T47D (cell line): ENCODE results near the gene CARD14.

Source experiments
- DNase-seq, 2 experiments: peaks; one replicate each; pipeline versions ENCODE4 v3.0.0 to v3.0.0-alpha.2; 2011 to 2012; ENCODE audit warnings: low read depth in 1 of 2, low spot score in 1 of 2
- JUND ChIP-seq: IDR thresholded peaks from 2 replicates; pipeline ENCODE4 v1.6.1; 2012; ENCODE audit warnings: low read depth
- in situ Hi-C: cut with HindIII; loops from 2 replicates; pipeline ENCODE4 v1.10.0; 2016; ENCODE audit warnings: low sequenced_read_pairs, low pct_unique_long_range_greater_than_20kb

CARD14 gene

DNA sequence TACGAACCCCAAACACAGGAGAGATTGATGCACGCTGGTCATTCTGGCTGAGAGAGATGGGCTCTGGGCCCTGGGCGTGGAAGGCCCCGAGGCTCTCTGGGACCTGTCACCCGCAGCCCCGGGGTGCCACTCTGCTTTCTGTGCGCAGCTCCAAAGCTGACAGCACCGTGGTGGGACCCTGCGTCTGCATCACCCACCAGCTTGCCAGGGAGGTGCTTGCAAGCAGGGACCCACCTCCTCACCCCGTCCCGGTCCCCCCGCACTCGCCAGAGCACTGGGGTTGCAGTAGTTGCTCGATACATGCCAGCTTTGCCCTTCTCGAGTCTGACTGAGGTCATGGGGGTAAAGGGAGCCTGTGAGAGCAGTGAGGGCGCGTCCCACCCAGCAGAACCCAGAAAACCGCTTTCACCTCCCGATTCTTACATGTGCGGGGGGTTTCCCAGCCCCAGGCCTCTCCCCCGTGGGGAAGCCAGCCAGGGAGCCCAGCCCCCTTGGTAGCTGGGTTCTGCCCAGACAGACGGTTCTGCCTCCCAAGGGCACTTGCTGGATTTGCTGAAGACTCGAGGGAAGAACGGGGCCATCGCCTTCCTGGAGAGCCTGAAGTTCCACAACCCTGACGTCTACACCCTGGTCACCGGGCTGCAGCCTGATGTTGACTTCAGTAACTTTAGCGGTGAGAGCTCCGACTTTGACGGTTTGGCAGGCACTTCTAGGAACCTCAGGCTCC is 12.5 kb downstream of the CARD14 start:
- no peak for TF ChIP-seq JUND
- in situ Hi-C loops, result no loop called here
- DNase-seq, result no peak

GRCh38 chr17:80182845-80183223 is 13.0 kb downstream of the CARD14 start:
- in situ Hi-C loops, result no loop called here
- DNase-seq, result no peak
- TF ChIP-seq JUND, result no peak

DNA sequence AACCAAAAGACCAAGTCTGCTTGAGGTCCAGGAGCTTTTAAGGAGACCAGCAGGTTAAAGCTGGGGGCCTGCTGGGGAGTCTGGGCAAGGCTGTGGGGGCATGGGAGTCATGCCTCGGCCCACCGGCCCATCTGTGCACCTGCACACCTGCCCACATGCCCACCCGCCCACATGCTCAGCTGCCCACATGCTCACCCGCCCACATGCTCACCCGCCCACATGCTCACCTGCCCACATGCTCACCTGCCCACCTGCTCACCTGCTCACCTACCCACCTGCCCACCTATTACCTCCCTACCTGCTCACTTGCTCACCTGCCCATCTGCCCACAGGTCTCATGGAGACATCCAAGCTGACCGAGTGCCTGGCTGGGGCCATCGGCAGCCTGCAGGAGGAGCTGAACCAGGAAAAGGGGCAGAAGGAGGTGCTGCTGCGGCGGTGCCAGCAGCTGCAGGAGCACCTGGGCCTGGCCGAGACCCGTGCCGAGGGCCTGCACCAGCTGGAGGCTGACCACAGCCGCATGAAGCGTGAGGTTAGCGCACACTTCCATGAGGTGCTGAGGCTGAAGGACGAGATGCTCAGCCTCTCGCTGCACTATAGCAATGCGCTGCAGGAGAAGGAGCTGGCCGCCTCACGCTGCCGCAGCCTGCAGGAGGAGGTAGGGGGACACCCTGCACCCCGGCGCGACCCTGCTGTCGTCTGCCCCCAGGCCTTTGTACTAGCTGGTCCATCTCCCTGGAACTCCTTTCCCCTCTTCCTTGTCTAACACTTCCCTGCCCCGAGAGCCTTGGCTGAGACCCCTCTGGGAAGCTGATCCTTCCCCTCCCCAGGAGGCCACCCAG is 14.0 kb downstream of the CARD14 start:
- in situ Hi-C loops, result no loop called here
- no peak for DNase-seq
- TF ChIP-seq JUND, result no peak

DNA sequence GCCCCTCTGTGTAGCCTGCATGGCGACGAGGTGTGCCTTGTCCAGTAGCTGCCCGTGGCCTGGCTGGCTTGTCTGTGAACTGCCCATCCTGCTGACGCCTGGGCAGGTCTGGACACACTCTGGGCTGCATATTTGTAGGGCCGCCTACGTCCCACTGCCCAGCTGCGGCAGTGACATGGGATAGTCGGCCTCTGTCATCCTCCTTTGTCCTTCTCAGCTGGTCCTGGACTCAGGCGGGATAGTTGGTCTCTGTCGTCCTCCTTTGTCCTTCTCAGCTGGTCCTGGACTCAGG is 14.5 kb downstream of the CARD14 start:
- in situ Hi-C loops, result no loop called here
- TF ChIP-seq JUND, result no peak
- no peak for DNase-seq

DNA sequence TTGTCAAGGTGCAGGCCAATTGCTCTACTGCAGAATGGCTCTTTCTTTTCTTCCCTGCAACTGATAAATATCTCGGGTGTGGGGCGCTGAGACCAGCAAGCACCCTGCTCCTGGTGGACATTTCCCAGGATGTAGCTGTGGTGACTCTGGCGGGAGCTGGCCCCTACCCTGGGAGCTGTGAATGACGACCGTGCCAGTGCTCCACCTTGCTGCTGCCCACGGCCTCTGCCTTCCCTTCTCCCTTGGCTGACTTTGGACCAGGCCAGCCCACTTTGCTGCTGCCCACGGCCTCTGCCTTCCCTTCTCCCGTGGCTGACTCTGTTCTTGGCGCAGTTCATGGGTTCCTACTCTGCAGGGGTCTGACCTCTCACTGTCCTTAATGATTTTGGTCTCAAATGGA is 16.1 kb downstream of the CARD14 start:
- in situ Hi-C loops, result no loop called here
- no peak for DNase-seq
- TF ChIP-seq JUND, result no peak

DNA sequence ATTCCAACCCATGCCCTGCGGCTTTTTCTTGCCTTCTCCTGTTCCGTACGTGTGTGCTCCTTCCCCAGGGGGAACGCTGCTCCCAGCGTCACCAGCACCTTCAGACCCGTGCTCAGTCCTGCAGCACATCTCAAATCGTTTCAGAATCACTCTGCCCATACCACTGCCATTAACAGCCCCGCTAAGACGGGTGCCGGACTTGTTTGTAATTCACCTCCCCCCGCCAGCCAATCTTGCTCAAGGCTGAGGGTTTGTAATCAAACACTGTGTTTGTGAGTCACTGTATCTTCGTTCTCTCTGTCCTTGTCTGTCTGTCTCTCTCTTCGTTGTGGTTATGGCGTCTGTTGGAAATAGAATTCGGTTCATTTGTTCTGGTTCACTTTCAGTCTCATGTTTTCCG is 17.3 kb downstream of the CARD14 start:
- in situ Hi-C loops, result no loop called here
- no peak for TF ChIP-seq JUND
- no peak for DNase-seq

GRCh38 chr17:80187515-80187941 is 17.7 kb downstream of the CARD14 start:
- TF ChIP-seq JUND, result no peak
- in situ Hi-C loops, result no loop called here
- DNase-seq, result no peak

- TF ChIP-seq JUND, result no peak
- in situ Hi-C loops, result no loop called here
- DNase-seq, result no peak
Measured at GRCh38 chr17:80189611-80190010, 19.8 kb downstream of the CARD14 start.

DNA sequence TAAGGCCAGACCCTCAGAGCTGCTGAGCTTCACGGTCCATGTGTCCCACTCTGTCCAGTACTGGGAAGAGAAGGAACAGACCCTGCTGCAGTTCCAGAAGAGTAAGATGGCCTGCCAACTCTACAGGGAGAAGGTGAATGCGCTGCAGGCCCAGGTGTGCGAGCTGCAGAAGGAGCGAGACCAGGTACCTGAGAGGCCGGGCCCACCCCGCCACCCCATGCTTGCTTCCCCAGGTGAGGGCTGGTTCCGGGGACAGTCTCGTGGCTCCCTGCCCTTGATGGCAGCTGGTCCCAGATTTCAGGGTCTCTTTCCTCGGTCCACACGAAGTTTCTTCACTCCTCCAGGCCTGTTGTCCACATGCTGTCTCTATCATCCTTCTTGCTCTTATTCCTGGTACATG is 20.9 kb downstream of the CARD14 start:
- no peak for TF ChIP-seq JUND
- in situ Hi-C loops, result no loop called here
- DNase-seq, result no peak

DNA sequence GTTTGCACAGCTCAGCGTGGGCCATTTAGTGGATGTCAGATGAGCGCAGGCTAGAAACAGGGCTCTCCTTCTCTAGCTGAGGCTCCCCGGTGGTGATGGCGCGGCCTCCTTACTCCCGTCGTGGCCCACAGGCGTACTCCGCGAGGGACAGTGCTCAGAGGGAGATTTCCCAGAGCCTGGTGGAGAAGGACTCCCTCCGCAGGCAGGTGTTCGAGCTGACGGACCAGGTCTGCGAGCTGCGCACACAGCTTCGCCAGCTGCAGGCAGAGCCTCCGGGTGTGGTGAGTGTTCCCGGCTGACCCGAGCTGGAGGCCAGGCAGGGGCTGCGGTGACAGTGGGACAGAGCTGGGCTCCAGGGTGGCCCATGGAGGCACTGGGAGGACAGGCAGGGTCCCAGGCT is 21.4 kb downstream of the CARD14 start:
- TF ChIP-seq JUND, result no peak
- in situ Hi-C loops, result no loop called here
- DNase-seq, result no peak

- in situ Hi-C loops, result no loop called here
- DNase-seq, result no peak
- no peak for TF ChIP-seq JUND
Measured at GRCh38 chr17:80191865-80192661, 22.2 kb downstream of the CARD14 start.

- no peak for TF ChIP-seq JUND
- in situ Hi-C loops, result no loop called here
- no peak for DNase-seq
Measured at GRCh38 chr17:80195141-80195540, 25.3 kb downstream of the CARD14 start.
